Uterus (tissue), 2 donors: ENCODE measurements around the gene SUSD3.

ENCODE experiments used
- CTCF ChIP-seq, 4 experiments: fragments of 200-600 bp in 2 of 4; fragments of 450-650 bp in 2 of 4; sonication (generic) in 2 of 4; IDR thresholded peaks; one replicate each; pipeline ENCODE4 v1.5.1; 2016 to 2019; ENCODE audit warnings: antibody characterized with exemption in 4 of 4, mild to moderate bottlenecking in 2 of 4, moderate library complexity in 1 of 4
- POLR2A ChIP-seq, 2 donors: fragments of 450-650 bp; IDR thresholded peaks; one replicate each; pipeline ENCODE4 v1.6.1; 2016; ENCODE audit warnings: antibody characterized with exemption in 2 of 2, mild to moderate bottlenecking in 1 of 2, moderate library complexity in 1 of 2

- no peak for TF ChIP-seq CTCF (IDR thresholded peaks at IDR 0.05)
- TF ChIP-seq POLR2A (IDR thresholded peaks at IDR 0.05), result no peak
Measured at GRCh38 chr9:93099551-93100275, 41.2 kb downstream of the SUSD3 start.
